Body of pancreas (tissue), 4 donors: Measurements from ENCODE around the gene SPHK2.

Experiments
- POLR2A ChIP-seq, 3 donors: fragments of 450-650 bp; IDR thresholded peaks; one replicate each; pipeline ENCODE4 v1.6.1; 2016; ENCODE audit warnings: antibody characterized with exemption in 3 of 3, mild to moderate bottlenecking in 2 of 3
- TF ChIP-seq, protein P1 (sequence below), 7 experiments: fragments of 450-650 bp in 4 of 7; fragments of 200-600 bp in 3 of 7; sonication (generic) in 3 of 7; IDR thresholded peaks; one replicate each; pipeline ENCODE4 v1.5.1; 2016 to 2019; ENCODE audit warnings: antibody characterized with exemption in 7 of 7

DNA sequence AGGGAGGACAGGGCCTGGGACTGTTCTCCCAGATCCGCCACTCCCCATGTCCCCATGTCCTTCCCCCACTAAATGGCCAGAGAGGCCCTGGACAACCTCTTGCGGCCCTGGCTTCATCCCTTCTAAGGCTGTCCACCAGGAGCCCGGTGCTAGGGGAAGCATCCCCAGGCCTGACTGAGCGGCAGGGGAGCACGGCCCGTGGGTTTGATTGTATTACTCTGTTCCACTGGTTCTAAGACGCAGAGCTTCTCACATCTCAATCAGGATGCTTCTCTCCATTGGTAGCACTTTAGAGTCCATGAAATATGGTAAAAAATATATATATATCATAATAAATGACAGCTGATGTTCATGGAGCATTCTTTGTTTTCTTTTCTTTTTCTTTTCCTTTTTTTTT is 11.9 kb upstream of the SPHK2 start:
- TF ChIP-seq, protein P1, sequence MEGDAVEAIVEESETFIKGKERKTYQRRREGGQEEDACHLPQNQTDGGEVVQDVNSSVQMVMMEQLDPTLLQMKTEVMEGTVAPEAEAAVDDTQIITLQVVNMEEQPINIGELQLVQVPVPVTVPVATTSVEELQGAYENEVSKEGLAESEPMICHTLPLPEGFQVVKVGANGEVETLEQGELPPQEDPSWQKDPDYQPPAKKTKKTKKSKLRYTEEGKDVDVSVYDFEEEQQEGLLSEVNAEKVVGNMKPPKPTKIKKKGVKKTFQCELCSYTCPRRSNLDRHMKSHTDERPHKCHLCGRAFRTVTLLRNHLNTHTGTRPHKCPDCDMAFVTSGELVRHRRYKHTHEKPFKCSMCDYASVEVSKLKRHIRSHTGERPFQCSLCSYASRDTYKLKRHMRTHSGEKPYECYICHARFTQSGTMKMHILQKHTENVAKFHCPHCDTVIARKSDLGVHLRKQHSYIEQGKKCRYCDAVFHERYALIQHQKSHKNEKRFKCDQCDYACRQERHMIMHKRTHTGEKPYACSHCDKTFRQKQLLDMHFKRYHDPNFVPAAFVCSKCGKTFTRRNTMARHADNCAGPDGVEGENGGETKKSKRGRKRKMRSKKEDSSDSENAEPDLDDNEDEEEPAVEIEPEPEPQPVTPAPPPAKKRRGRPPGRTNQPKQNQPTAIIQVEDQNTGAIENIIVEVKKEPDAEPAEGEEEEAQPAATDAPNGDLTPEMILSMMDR (IDR thresholded peaks at IDR 0.05), result no peak
- no peak for TF ChIP-seq POLR2A (IDR thresholded peaks at IDR 0.05)
